ENCODE results near the gene SNAP91.
"Not testable (repeated sequence)": the region's sequence is repeated elsewhere in the genome, so short reads cannot be mapped to it uniquely, and the experiment has no call there.

Gene SNAP91

GRCh38 chr6:83615025-83615999 is 93.6 kb downstream of the SNAP91 start:
- DNase-seq (ENCODE audit: low read depth) = peak; percentile 21

DNA sequence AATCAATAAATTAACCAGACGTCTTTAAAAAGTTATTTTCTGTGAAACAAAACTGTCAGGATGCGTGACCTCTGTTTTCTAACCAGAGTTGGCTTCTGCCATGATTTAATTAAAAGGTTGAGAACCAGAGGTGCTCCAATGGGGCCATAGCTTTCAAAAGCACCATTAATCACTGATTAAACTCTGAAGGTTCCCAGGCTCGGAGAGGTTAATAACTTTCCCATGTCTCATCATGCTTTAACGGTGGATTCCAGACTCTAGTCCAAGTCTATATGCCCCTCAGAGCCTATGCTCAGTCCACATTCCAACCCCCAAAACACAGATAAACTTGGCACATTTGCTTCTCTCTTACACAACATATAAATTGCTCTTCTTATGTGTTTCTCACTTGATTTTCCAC is 95.5 kb downstream of the SNAP91 start:
- no peak for DNase-seq (ENCODE audit: low read depth)

GRCh38 chr6:83609248-83609647 is 99.7 kb downstream of the SNAP91 start:
- DNase-seq (ENCODE audit: low read depth) = no peak

DNA sequence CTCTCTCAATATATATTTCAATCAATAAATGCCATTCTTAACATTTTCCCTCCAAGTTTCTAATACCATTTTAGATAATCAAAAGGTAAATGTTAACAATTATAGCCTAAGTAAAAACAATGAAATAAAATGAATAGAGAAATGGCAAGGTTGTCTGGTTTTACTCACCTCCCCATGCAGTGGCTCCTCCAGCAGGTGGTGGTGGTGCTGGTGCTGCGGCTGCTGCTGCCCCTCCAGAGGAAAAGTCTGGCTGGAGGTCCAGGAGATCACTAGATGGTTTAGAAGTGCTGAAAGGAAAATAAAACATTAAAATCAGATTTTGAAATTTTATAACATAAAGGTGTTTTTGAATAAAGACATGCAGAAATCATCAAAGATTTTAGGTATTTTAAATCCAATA is 103.4 kb downstream of the SNAP91 start:
- no peak for DNase-seq (ENCODE audit: low read depth)

DNA sequence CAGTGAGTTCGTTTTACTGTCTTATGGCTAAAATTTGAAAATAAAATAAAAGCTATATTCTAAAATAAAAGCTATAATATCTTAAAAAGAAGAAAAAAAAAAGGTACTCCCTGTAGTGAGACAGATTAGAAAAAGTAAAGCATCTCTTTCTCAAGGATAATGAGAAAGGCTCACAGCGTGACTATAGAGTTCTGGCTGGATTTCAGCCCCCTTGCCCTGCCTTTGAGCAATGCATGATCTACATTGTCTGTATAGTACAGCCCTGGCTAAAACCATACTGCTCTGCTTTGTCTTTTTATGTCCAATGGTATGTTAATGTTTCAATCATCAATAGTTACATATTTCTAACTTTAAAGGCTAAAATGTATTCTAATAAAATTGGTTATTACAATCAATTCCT is 105.3 kb downstream of the SNAP91 start:
- DNase-seq (ENCODE audit: low read depth) = no peak

DNA sequence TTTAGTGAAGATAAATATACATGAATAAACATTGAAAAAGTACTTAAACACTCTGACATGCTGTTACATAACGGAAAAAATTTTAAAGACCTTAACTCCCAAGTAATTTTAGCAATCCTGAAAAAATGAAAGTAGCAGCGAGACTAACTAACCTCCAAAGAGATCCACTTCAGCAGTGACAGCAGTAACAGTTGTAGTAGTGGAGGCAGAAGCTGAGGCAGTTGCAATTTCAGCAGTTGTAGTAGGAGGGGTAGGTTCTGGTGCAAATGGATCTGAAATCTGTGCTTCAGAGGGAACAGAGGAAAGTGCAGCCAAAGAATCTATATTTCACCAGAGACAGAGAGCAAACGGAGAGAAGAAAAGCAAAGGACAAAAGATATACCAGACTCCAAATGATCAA is 107.8 kb downstream of the SNAP91 start:
- DNase-seq (ENCODE audit: low read depth) = no peak

- peak; percentile 24 for DNase-seq (ENCODE audit: low read depth)
These were observed 108.4 kb downstream of the SNAP91 start for GRCh38 chr6:83600459-83600858.

GRCh38 chr6:83597511-83597910 is 111.4 kb downstream of the SNAP91 start:
- DNase-seq (ENCODE audit: low read depth) = no peak

DNA sequence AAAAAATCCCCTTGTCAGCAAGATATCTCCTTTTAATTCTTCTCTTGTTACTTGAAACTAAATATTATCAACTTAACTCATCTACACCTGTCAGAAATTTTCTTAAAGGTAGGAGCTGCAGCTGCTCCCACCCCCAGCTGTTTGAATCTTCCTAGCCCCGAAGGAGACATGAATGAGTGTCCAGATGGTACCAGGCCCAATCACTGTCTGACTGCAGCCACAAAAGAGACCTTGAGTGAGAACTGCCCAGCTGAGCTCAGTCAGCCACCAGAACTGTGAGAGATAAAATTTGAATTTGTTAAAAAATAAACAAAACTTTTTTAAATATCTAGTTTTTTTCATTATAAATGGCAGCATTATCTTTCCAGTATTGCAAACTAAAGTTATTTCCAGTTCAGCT is 111.8 kb downstream of the SNAP91 start:
- DNase-seq (ENCODE audit: low read depth) = no peak

DNA sequence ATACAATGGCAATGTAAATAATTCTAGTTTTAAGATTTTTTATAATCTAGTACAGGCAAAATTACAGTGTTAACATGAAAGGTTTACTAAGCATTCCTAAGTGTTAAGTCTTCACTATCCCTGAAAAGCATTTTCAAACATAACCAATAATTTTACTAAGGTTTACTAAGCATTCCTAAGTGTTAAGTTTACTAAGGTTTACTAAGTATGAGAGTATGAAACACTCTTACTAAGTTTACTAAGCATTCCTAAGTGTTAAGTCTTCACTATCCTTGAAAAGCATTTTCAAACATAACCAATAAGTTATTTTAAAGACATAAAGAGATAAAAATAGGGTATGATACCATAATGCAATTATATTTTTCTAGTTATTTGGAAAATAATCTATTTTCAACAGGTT is 114.0 kb downstream of the SNAP91 start:
- no peak for DNase-seq (ENCODE audit: low read depth)

GRCh38 chr6:83593395-83593785 is 115.5 kb downstream of the SNAP91 start:
- DNase-seq (ENCODE audit: low read depth) = no peak

DNA sequence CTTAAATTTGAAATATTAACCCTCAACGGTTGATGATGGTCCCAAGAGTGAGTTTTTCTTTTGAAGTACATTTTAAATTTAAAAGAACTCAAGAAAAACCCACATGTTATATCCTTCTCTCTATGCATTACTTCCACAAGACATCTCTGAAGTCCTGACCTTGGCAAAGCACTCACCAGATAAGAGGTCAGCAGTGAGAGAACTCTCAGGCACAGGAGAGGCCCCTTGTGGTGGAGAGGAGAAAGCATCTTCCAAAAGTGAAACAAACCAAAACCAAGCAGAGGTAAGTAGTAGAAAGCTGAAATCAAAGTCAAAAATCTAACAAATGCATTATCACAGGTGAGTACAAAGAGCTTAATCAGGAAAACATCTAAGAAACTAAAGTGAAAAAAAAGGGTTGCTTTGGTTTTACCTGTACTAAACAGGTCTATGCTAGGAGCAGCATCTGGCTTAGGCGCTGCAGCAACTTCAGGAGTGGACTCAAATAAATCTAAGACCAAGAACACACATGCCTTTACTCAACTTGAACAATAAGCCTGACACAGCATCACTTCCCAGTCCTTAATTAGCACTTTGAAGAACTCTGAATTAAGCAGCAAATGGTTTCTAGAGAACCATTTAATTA is 116.0 kb downstream of the SNAP91 start:
- DNase-seq (ENCODE audit: low read depth) = peak; percentile 5

- DNase-seq (ENCODE audit: low read depth) = peak; percentile 60
These were observed 118.5 kb downstream of the SNAP91 start for GRCh38 chr6:83590416-83590815.

- DNase-seq (ENCODE audit: low read depth) = no peak
These were observed 119.8 kb downstream of the SNAP91 start for GRCh38 chr6:83589076-83589475.

- DNase-seq (ENCODE audit: low read depth) = no peak
These were observed 130.8 kb downstream of the SNAP91 start for GRCh38 chr6:83578057-83578456.

DNA sequence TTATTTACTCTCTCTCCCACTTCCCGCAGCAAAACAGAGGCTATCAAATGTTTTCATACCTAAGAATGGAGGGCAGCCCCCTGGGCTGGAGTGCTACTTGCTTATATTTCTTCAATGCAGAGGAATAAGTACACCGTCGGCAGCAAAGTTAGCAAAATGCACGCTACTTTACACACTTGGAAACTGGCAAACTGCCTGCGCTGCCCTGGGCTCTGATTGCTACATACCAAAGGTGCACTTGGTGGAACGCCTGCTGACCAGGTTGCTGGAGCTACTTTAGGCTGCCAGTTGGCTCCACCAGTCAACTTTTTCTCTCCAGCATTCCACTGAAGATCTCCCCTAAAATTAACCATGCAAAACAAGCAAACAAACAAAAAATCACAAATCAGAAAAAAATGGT is 134.1 kb downstream of the SNAP91 start:
- DNase-seq (ENCODE audit: low read depth) = no peak

GRCh38 chr6:83571663-83572185 is 137.2 kb downstream of the SNAP91 start:
- not testable (repeated sequence) for DNase-seq (ENCODE audit: low read depth)

DNA sequence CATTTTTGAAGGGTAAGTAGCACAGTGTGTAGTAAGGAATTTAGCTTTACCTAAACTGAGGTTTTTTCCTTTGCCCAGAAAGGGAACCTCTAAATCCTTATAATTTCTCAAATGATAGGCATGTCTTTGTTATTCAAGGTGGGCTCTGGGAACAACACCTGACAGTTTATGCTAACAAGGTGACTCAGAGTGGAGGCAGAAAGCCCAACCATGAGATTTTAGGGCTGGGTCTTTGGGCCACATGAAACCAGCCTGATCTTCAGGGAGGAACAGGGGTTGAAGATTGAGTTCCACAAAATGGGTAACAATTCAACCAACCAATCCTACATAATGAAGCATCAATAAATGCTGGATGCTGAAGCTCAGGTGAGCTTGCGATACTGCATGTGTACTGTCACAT is 149.9 kb downstream of the SNAP91 start:
- DNase-seq (ENCODE audit: low read depth) = no peak

- no peak for DNase-seq (ENCODE audit: low read depth)
These were observed 152.0 kb downstream of the SNAP91 start for GRCh38 chr6:83556871-83557270.

DNA sequence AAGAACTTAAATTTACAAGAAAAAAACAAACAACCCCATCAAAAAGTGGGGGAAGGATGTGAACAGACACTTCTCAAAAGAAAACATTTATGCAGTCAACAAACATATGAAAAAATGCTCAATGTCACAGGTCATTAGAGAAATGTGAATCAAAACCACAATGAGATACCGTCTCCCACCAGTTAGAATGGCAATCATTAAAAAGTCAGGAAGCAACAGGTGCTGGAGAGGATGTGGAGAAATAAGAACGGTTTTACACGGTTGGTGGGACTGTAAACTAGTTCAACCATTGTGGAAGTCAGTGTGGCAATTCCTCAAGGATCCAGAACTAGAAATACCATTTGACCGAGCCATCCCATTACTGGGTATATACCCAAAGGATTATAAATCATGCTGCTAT is 157.2 kb downstream of the SNAP91 start:
- not testable (repeated sequence) for DNase-seq (ENCODE audit: low read depth)

DNA sequence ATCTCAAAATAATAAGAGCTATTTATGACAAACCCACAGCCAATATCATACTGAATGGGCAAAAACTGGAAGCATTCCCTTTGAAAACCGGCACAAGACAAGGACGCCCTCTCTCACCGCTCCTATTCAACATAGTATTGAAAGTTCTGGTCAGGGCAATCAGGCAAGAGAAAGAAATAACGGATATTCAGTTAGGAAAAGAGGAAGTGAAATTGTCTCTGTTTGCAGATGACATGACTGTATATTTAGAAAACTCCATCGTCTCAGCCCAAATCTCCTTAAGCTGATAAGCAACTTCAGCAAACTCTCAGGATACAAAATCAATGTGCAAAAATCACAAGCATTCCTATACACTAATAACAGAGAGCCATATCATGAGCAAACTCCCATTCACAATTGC is 158.4 kb downstream of the SNAP91 start:
- not testable (repeated sequence) for DNase-seq (ENCODE audit: low read depth)

- DNase-seq (ENCODE audit: low read depth) = no peak
These were observed 162.3 kb downstream of the SNAP91 start for GRCh38 chr6:83546636-83547035.

DNA sequence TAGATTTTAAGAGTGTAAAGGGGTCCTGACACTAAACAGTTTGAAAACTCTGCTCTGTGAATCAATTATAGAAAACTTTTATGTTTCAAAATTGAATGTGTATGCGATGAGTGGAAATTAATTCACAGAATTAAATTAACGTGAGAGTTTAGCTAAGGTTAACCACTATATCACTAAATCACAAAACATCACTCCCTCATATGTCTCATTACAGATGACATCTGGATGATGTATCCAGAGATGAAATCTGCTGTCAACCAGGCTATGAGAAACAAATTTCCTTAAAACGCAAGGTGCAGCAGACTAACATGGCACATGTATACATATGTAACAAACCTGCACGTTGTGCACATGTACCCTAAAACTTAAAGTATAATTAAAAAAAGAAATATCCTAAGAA is 169.2 kb downstream of the SNAP91 start:
- DNase-seq (ENCODE audit: low read depth) = no peak

All from fibroblast of gingiva (primary cell).